ENCODE results near the gene ITPR1.

GRCh38 chr3:4491855-4492207, 1.3 kb upstream of the ITPR1 start:
- no peak for TF ChIP-seq HDAC2 (IDR thresholded peaks at IDR 0.05)
- TF ChIP-seq CTCF (IDR thresholded peaks at IDR 0.05): no peak
- no peak for TF ChIP-seq EP300 (IDR thresholded peaks at IDR 0.05)
- no peak for TF ChIP-seq POLR2A (IDR thresholded peaks at IDR 0.05; ENCODE audit: low read length)
- TF ChIP-seq MAZ (IDR thresholded peaks at IDR 0.05; ENCODE audit: borderline replicate concordance, low read depth, low read length): no peak
- no peak for TF ChIP-seq RAD21 (conservative IDR thresholded peaks at IDR 0.05 in 1 of 2, IDR thresholded peaks at IDR 0.05 in 1 of 2)
- no peak for TF ChIP-seq REST (IDR thresholded peaks at IDR 0.05)
- no peak for TF ChIP-seq JUN (IDR thresholded peaks at IDR 0.05)
- no peak for TF ChIP-seq E2F6 (IDR thresholded peaks at IDR 0.05; ENCODE audit: borderline replicate concordance, low read depth)
- no peak for TF ChIP-seq ZNF302 (CRISPR knock-in tag; IDR thresholded peaks at IDR 0.05)
- TF ChIP-seq RNF2 (IDR thresholded peaks at IDR 0.05; ENCODE audit: borderline replicate concordance, low read depth): no peak
- TF ChIP-seq MAX (IDR thresholded peaks at IDR 0.05): no peak
- no peak for TF ChIP-seq HOXA7 (CRISPR knock-in tag; IDR thresholded peaks at IDR 0.05)
- TF ChIP-seq USF2 (IDR thresholded peaks at IDR 0.05): no peak
